ENCODE data around the gene SECISBP2L.
"Not testable (repeated sequence)": the region's sequence is repeated elsewhere in the genome, so short reads cannot be mapped to it uniquely, and the experiment has no call there.

Gene SECISBP2L

GRCh38 chr15:48976444-48977088 lies 69.7 kb downstream of the SECISBP2L start:
- TF ChIP-seq CTCF (conservative IDR thresholded peaks at IDR 0.05; ENCODE audit: low read depth, low read length) = no peak

GRCh38 chr15:48975472-48976419 lies 70.5 kb downstream of the SECISBP2L start:
- peak; percentile 59 for TF ChIP-seq CTCF (conservative IDR thresholded peaks at IDR 0.05; ENCODE audit: low read depth, low read length)
- H3K4me3 ChIP-seq (ENCODE audit: low read depth, low read length) = peak overlapping the region; percentile 69
- DNase-seq (ENCODE audit: low read depth) = peak; percentile 83

More at GRCh38 chr15:48976444-48977088, 69.7 kb downstream of the SECISBP2L start:
- H3K4me3 ChIP-seq (ENCODE audit: low read depth, low read length) = no peak overlapping the region
- no peak for DNase-seq (ENCODE audit: low read depth)

- TF ChIP-seq CTCF (conservative IDR thresholded peaks at IDR 0.05; ENCODE audit: low read depth, low read length) = peak; percentile 34
- DNase-seq (ENCODE audit: low read depth) = peak; percentile 44
- H3K4me3 ChIP-seq (ENCODE audit: low read depth, low read length) = no peak overlapping the region
Measured at GRCh38 chr15:48974882-48975281, 71.4 kb downstream of the SECISBP2L start.

GRCh38 chr15:48972750-48973503 lies 73.3 kb downstream of the SECISBP2L start:
- DNase-seq (ENCODE audit: low read depth) = no peak
- no peak overlapping the region for H3K4me3 ChIP-seq (ENCODE audit: low read depth, low read length)
- TF ChIP-seq CTCF (conservative IDR thresholded peaks at IDR 0.05; ENCODE audit: low read depth, low read length) = no peak

- DNase-seq (ENCODE audit: low read depth); H3K4me3 ChIP-seq (ENCODE audit: low read depth, low read length): not testable (repeated sequence)
Measured at GRCh38 chr15:48970926-48971325, 75.3 kb downstream of the SECISBP2L start.

- H3K4me3 ChIP-seq (ENCODE audit: low read depth, low read length) = no peak overlapping the region
- no peak for DNase-seq (ENCODE audit: low read depth)
- TF ChIP-seq CTCF (conservative IDR thresholded peaks at IDR 0.05; ENCODE audit: low read depth, low read length) = no peak
Measured at GRCh38 chr15:48968066-48968465, 78.2 kb downstream of the SECISBP2L start.

- TF ChIP-seq CTCF (conservative IDR thresholded peaks at IDR 0.05; ENCODE audit: low read depth, low read length) = no peak
- DNase-seq (ENCODE audit: low read depth) = no peak
Measured at GRCh38 chr15:48967336-48967735, 78.9 kb downstream of the SECISBP2L start.

More at GRCh38 chr15:48967336-48967735, 78.9 kb downstream of the SECISBP2L start:
- no peak overlapping the region for H3K4me3 ChIP-seq (ENCODE audit: low read depth, low read length)
